Trophoblast cell (in vitro differentiated cells and primary cell): ENCODE results near the gene CREB5.

Experiments
- DNase-seq, 2 donors: peaks; one replicate each; pipeline ENCODE4 v3.0.0-alpha.2; 2016
- H2AFZ ChIP-seq: 2 replicates; pipeline ENCODE4 v1.6.1; 2013; ENCODE audit warnings: low read length, moderate library complexity, mild to moderate bottlenecking; ENCODE audit not compliant: insufficient read depth, poor library complexity
- H2AK5ac ChIP-seq: 2 replicates; pipeline ENCODE4 v1.6.1; 2013; ENCODE audit warnings: mild to moderate bottlenecking, low read length
- H2BK120ac ChIP-seq: 2 replicates; pipeline ENCODE4 v1.6.1; 2013; ENCODE audit warnings: low read length, mild to moderate bottlenecking, moderate library complexity; ENCODE audit not compliant: insufficient read depth, poor library complexity
- H2BK12ac ChIP-seq: 2 replicates; pipeline ENCODE4 v1.6.1; 2013; ENCODE audit warnings: mild to moderate bottlenecking, low read length, moderate library complexity
- H2BK5ac ChIP-seq: 2 replicates; pipeline ENCODE4 v1.6.1; 2013; ENCODE audit warnings: low read length, low read depth, moderate library complexity, mild to moderate bottlenecking; ENCODE audit not compliant: poor library complexity
- H3K14ac ChIP-seq: 2 replicates; pipeline ENCODE4 v1.6.1; 2013; ENCODE audit warnings: mild to moderate bottlenecking, low read length
- H3K18ac ChIP-seq: 2 replicates; pipeline ENCODE4 v1.6.1; 2013; ENCODE audit warnings: mild to moderate bottlenecking, low read length
- H3K23ac ChIP-seq: 2 replicates; pipeline ENCODE4 v1.6.1; 2013; ENCODE audit warnings: low read length
- H3K27ac ChIP-seq: 2 replicates; pipeline ENCODE4 v1.5.1; 2013; ENCODE audit warnings: low read depth, mild to moderate bottlenecking, inconsistent platforms, low read length, moderate library complexity
- H3K27me3 ChIP-seq: 2 replicates; pipeline ENCODE4 v1.6.1; 2013; ENCODE audit warnings: inconsistent platforms, mild to moderate bottlenecking, low read length, moderate library complexity; ENCODE audit not compliant: insufficient read depth
- H3K36me3 ChIP-seq, 2 experiments: 1 replicate in 1 of 2; 2 replicates in 1 of 2; pipeline ENCODE4 v1.6.1; 2013; ENCODE audit warnings: low read length in 2 of 2, mild to moderate bottlenecking in 2 of 2, moderate library complexity in 1 of 2; ENCODE audit not compliant: insufficient read depth in 2 of 2, control insufficient read depth in 1 of 2
- H3K4ac ChIP-seq: 2 replicates; pipeline ENCODE4 v1.6.1; 2013; ENCODE audit warnings: low read depth, mild to moderate bottlenecking, low read length, moderate library complexity
- H3K4me1 ChIP-seq, 2 experiments: 1 replicate in 1 of 2; 2 replicates in 1 of 2; pipeline ENCODE4 v1.6.1; 2013; ENCODE audit warnings: low read length in 2 of 2, mild to moderate bottlenecking in 2 of 2, moderate library complexity in 1 of 2; ENCODE audit not compliant: insufficient read depth in 2 of 2, control insufficient read depth in 1 of 2
- H3K4me2 ChIP-seq: 2 replicates; pipeline ENCODE4 v1.6.1; 2013; ENCODE audit warnings: inconsistent platforms, mild to moderate bottlenecking, low read length, moderate library complexity
- H3K4me3 ChIP-seq: 2 replicates; pipeline ENCODE4 v1.5.1; 2013; ENCODE audit warnings: mild to moderate bottlenecking, low read depth, low read length, inconsistent platforms
- H3K79me1 ChIP-seq: one replicate; pipeline ENCODE4 v1.6.1; 2013; ENCODE audit warnings: low read length
- H3K79me2 ChIP-seq: 2 replicates; pipeline ENCODE4 v1.6.1; 2013; ENCODE audit warnings: low read length, mild to moderate bottlenecking; ENCODE audit not compliant: control insufficient read depth, insufficient read depth, poor library complexity
- H3K9ac ChIP-seq: 2 replicates; pipeline ENCODE4 v1.6.1; 2013; ENCODE audit warnings: mild to moderate bottlenecking, low read length
- H3K9me3 ChIP-seq: 2 replicates; pipeline ENCODE4 v1.6.1; 2013; ENCODE audit warnings: low read depth, mild to moderate bottlenecking, control low read depth, inconsistent platforms, low read length; ENCODE audit not compliant: insufficient read depth
- H4K12ac ChIP-seq: 2 replicates; pipeline ENCODE4 v1.6.1; 2013; ENCODE audit warnings: low read depth, mild to moderate bottlenecking, low read length, moderate library complexity
- H4K8ac ChIP-seq: 2 replicates; pipeline ENCODE4 v1.6.1; 2013; ENCODE audit warnings: low read depth, mild to moderate bottlenecking, low read length, moderate library complexity
- H4K91ac ChIP-seq: one replicate; pipeline ENCODE4 v1.6.1; 2013; ENCODE audit warnings: low read depth, mild to moderate bottlenecking, low read length, moderate library complexity
- WGBS: extraction: QIAGEN DNeasy Blood & Tissue Kit; methylation state at CpG from one replicate; pipeline ENCODE4 v1.1.7; 2013; ENCODE audit warnings: missing lambda C conversion rate; ENCODE audit not compliant: insufficient read length, insufficient coverage; ENCODE audit errors: extremely low coverage; 5-methylcytosine and 5-hydroxymethylcytosine counted together

CREB5 gene

GRCh38 chr7:28725911-28726310, 313.6 kb downstream of the CREB5 start:
- Histone ChIP-seq H2AFZ (no peak overlapping the region), H4K12ac (no peak overlapping the region), H3K27ac (no peak overlapping the region), H2BK120ac (no peak overlapping the region), H3K79me1 (no peaks in the 10 kb centered on the region), H3K27me3 (no peaks in the 10 kb centered on the region), H3K9ac (no peak overlapping the region), H4K8ac (no peak overlapping the region), H3K4me2 (no peak overlapping the region), H4K91ac (no peak overlapping the region), H2AK5ac (no peak overlapping the region), H2BK12ac (no peak overlapping the region), H2BK5ac (no peak overlapping the region), H3K36me3 (no peaks in the 10 kb centered on the region), H3K9me3 (no peaks in the 10 kb centered on the region), H3K4ac (no peak overlapping the region), H3K14ac (no peak overlapping the region), H3K18ac (no peak overlapping the region), H3K79me2 (no peaks in the 10 kb centered on the region), H3K23ac (no peak overlapping the region), H3K4me3 (no peak overlapping the region), H3K4me1 (peaks cover 0 to 3% of the 10 kb centered on the region in 2 experiments)
- WGBS = no CpG with 5 or more reads among the region's 2 CpGs
- no peak for DNase-seq

- H3K27ac ChIP-seq = no peak overlapping the region
- H3K79me2 ChIP-seq = no peaks in the 10 kb centered on the region
- H2BK120ac ChIP-seq = no peak overlapping the region
- no peak overlapping the region for H3K9ac ChIP-seq
- no peaks in the 10 kb centered on the region for H3K79me1 ChIP-seq
- H2AK5ac ChIP-seq = no peak overlapping the region
- H3K36me3 ChIP-seq = no peaks in the 10 kb centered on the region
- no peak overlapping the region for H2BK5ac ChIP-seq
- H2BK12ac ChIP-seq = no peak overlapping the region
- H3K4ac ChIP-seq = no peak overlapping the region
- no peaks in the 10 kb centered on the region for H3K27me3 ChIP-seq
- no peak overlapping the region for H4K91ac ChIP-seq
- H3K4me1 ChIP-seq = peaks cover 0 to 3% of the 10 kb centered on the region in 2 experiments
- no peak overlapping the region for H3K4me3 ChIP-seq
- H3K9me3 ChIP-seq = no peaks in the 10 kb centered on the region
- no peak overlapping the region for H4K12ac ChIP-seq
- no peak overlapping the region for H4K8ac ChIP-seq
- no peak for DNase-seq
- no peak overlapping the region for H2AFZ ChIP-seq
- H3K4me2 ChIP-seq = no peak overlapping the region
- no CpG with 5 or more reads among the region's 1 CpG for WGBS
- no peak overlapping the region for H3K14ac ChIP-seq
- no peak overlapping the region for H3K23ac ChIP-seq
- no peak overlapping the region for H3K18ac ChIP-seq
These were observed 314.2 kb downstream of the CREB5 start for GRCh38 chr7:28726555-28726954.

- H4K8ac ChIP-seq = no peak overlapping the region
- H2BK5ac ChIP-seq = no peak overlapping the region
- H3K4me3 ChIP-seq = no peak overlapping the region
- no peak overlapping the region for H2AFZ ChIP-seq
- H3K36me3 ChIP-seq = no peaks in the 10 kb centered on the region
- H3K4me2 ChIP-seq = no peak overlapping the region
- no peaks in the 10 kb centered on the region for H3K27me3 ChIP-seq
- H2BK120ac ChIP-seq = no peak overlapping the region
- no CpG with 5 or more reads among the region's 8 CpGs for WGBS
- DNase-seq = no peak
- H4K91ac ChIP-seq = no peak overlapping the region
- H3K79me1 ChIP-seq = no peaks in the 10 kb centered on the region
- H3K4ac ChIP-seq = no peak overlapping the region
- no peak overlapping the region for H3K23ac ChIP-seq
- no peak overlapping the region for H3K9ac ChIP-seq
- H3K14ac ChIP-seq = no peak overlapping the region
- H4K12ac ChIP-seq = no peak overlapping the region
- no peak overlapping the region for H2BK12ac ChIP-seq
- no peak overlapping the region for H3K18ac ChIP-seq
- H3K4me1 ChIP-seq = peaks cover 0 to 3% of the 10 kb centered on the region in 2 experiments
- H2AK5ac ChIP-seq = no peak overlapping the region
- no peaks in the 10 kb centered on the region for H3K9me3 ChIP-seq
- H3K79me2 ChIP-seq = no peaks in the 10 kb centered on the region
- H3K27ac ChIP-seq = no peak overlapping the region
These were observed 317.0 kb downstream of the CREB5 start for GRCh38 chr7:28729281-28729680.

GRCh38 chr7:28729727-28730126, 317.4 kb downstream of the CREB5 start:
- H3K27ac ChIP-seq = no peak overlapping the region
- no peak overlapping the region for H2AK5ac ChIP-seq
- H3K79me2 ChIP-seq = no peaks in the 10 kb centered on the region
- H3K27me3 ChIP-seq = no peaks in the 10 kb centered on the region
- no peaks in the 10 kb centered on the region for H3K9me3 ChIP-seq
- H3K9ac ChIP-seq = no peak overlapping the region
- H2BK5ac ChIP-seq = no peak overlapping the region
- H4K8ac ChIP-seq = no peak overlapping the region
- no peak overlapping the region for H2BK12ac ChIP-seq
- H3K14ac ChIP-seq = no peak overlapping the region
- no peak overlapping the region for H3K4me3 ChIP-seq
- no CpG with 5 or more reads among the region's 3 CpGs for WGBS
- no peak overlapping the region for H2BK120ac ChIP-seq
- no peak overlapping the region for H3K23ac ChIP-seq
- H4K12ac ChIP-seq = no peak overlapping the region
- no peaks in the 10 kb centered on the region for H3K79me1 ChIP-seq
- H4K91ac ChIP-seq = no peak overlapping the region
- no peak overlapping the region for H3K4me2 ChIP-seq
- no peak overlapping the region for H3K4ac ChIP-seq
- no peaks in the 10 kb centered on the region for H3K36me3 ChIP-seq
- no peak overlapping the region for H3K18ac ChIP-seq
- no peak overlapping the region for H2AFZ ChIP-seq
- H3K4me1 ChIP-seq = peaks cover 0 to 3% of the 10 kb centered on the region in 2 experiments
- DNase-seq = no peak
